HG03135 (cell line): ENCODE results near the gene HHLA2.

ENCODE experiments used
- ATAC-seq: cut with Tn5 transposase; IDR thresholded peaks from one replicate; pipeline ENCODE4 v1.9.1; 2021; ENCODE audit warnings: mild to moderate bottlenecking, moderate library complexity; ENCODE audit not compliant: unreplicated experiment

Gene HHLA2

GRCh38 chr3:108412121-108412750 is 115.9 kb downstream of the HHLA2 start:
- ATAC-seq, result no peak

- no peak for ATAC-seq
Measured at GRCh38 chr3:108414007-108414406, 117.7 kb downstream of the HHLA2 start.

- ATAC-seq, result no peak
Measured at GRCh38 chr3:108415661-108416060, 119.3 kb downstream of the HHLA2 start.

GRCh38 chr3:108416111-108416869 is 119.9 kb downstream of the HHLA2 start:
- no peak for ATAC-seq

GRCh38 chr3:108420926-108421325 is 124.6 kb downstream of the HHLA2 start:
- ATAC-seq, result no peak
